Neural cell (in vitro differentiated cells): ENCODE data around the gene CPEB4. TPM values are rescaled to one million over a fixed set of nuclear protein-coding genes. Genes with fewer than 3 reads are reported as not detected.

ENCODE experiments used
- H2AFZ ChIP-seq: fragments of 200-600, 300-800 bp; sonication (generic), shearing (Covaris generic); 2 replicates; pipeline ENCODE4 v1.6.0; 2014; ENCODE audit warnings: low read depth, mild to moderate bottlenecking, antibody characterized with exemption, low read length, moderate library complexity
- H3F3A ChIP-seq: fragments of 200-600 bp; shearing (Covaris generic); 2 replicates; pipeline ENCODE4 v1.6.1; 2016; ENCODE audit warnings: mild to moderate bottlenecking, moderate library complexity, mixed read lengths, antibody characterized with exemption, low read length; ENCODE audit not compliant: insufficient read depth, poor library complexity, severe bottlenecking
- H3K27ac ChIP-seq: fragments of 200-600, 300-800 bp; sonication (generic), shearing (Covaris generic); 2 replicates; pipeline ENCODE4 v1.5.1; 2014; ENCODE audit warnings: mild to moderate bottlenecking, low read length, moderate library complexity
- H3K27me3 ChIP-seq: fragments of 300-800, 200-600 bp; sonication (generic), shearing (Covaris generic); 2 replicates; pipeline ENCODE4 v1.6.0; 2014; ENCODE audit warnings: mild to moderate bottlenecking, low read depth, low read length, moderate library complexity; ENCODE audit not compliant: insufficient read depth
- H3K36me3 ChIP-seq: fragments of 300-800, 200-600 bp; sonication (generic), shearing (Covaris generic); 2 replicates; pipeline ENCODE4 v1.5.1; 2014; ENCODE audit warnings: mild to moderate bottlenecking, antibody characterized with exemption, low read length, moderate library complexity; ENCODE audit not compliant: insufficient read depth
- H3K4me2 ChIP-seq: fragments of 300-800, 200-600 bp; sonication (generic), shearing (Covaris generic); 2 replicates; pipeline ENCODE4 v1.6.0; 2014; ENCODE audit warnings: mild to moderate bottlenecking, low read length
- H3K4me3 ChIP-seq: fragments of 300-800, 200-600 bp; sonication (generic), shearing (Covaris generic); 2 replicates; pipeline ENCODE4 v1.5.1; 2014; ENCODE audit warnings: mild to moderate bottlenecking, low read length, moderate library complexity
- H3K79me2 ChIP-seq: fragments of 200-600 bp; shearing (Covaris generic); replicated peaks from 2 replicates; pipeline ENCODE4 v1.6.0; 2014; ENCODE audit warnings: mild to moderate bottlenecking, low read length, moderate library complexity; ENCODE audit not compliant: insufficient read depth
- H3K9ac ChIP-seq: fragments of 300-800, 200-600 bp; sonication (generic), shearing (Covaris generic); 2 replicates; pipeline ENCODE4 v1.6.1; 2016; ENCODE audit warnings: mild to moderate bottlenecking, low read length, mixed read lengths
- H3K9me2 ChIP-seq: fragments of 200-600 bp; shearing (Covaris generic); 2 replicates; pipeline ENCODE4 v1.6.1; 2016; ENCODE audit warnings: mild to moderate bottlenecking, low read length, mixed read lengths; ENCODE audit not compliant: insufficient read depth
- H3K9me3 ChIP-seq: fragments of 200-600, 300-800 bp; sonication (generic), shearing (Covaris generic); 2 replicates; pipeline ENCODE4 v1.6.1; 2016; ENCODE audit warnings: mild to moderate bottlenecking, mixed run types, low read length, moderate library complexity, mixed read lengths
- H4K20me1 ChIP-seq: fragments of 200-600 bp; shearing (Covaris generic); 2 replicates; pipeline ENCODE4 v1.6.1; 2016; ENCODE audit warnings: mild to moderate bottlenecking, mixed run types; ENCODE audit not compliant: insufficient read depth
- EP300 ChIP-seq: fragments of 450-650 bp; conservative IDR thresholded peaks from 2 replicates; pipeline ENCODE4 v1.6.1; 2014; ENCODE audit warnings: antibody characterized with exemption, mild to moderate bottlenecking, moderate library complexity; ENCODE audit not compliant: poor library complexity, severe bottlenecking
- EZH2 ChIP-seq: fragments of 200-600, 300-800 bp; shearing (Covaris generic), sonication (generic); IDR thresholded peaks from 2 replicates; pipeline ENCODE4 v1.6.1; 2014; ENCODE audit warnings: antibody characterized with exemption, low read length, borderline replicate concordance, mild to moderate bottlenecking; ENCODE audit not compliant: insufficient read depth, poor library complexity, severe bottlenecking
- MXI1 ChIP-seq: fragments of 450-650 bp; conservative IDR thresholded peaks from 2 replicates; pipeline ENCODE4 v1.6.1; 2014; ENCODE audit warnings: antibody characterized with exemption, mild to moderate bottlenecking; ENCODE audit not compliant: poor library complexity, severe bottlenecking
- POLR2AphosphoS5 ChIP-seq: IDR thresholded peaks from 2 replicates; pipeline ENCODE4 v1.6.1; 2012
- RAD21 ChIP-seq: fragments of 450-650 bp; conservative IDR thresholded peaks from 2 replicates; pipeline ENCODE4 v1.6.1; 2014; ENCODE audit warnings: antibody characterized with exemption, mild to moderate bottlenecking, moderate library complexity
- REST ChIP-seq: IDR thresholded peaks from 2 replicates; pipeline ENCODE4 v1.6.1; 2012; ENCODE audit warnings: borderline replicate concordance
- SMC3 ChIP-seq: fragments of 450-650 bp; conservative IDR thresholded peaks from 2 replicates; pipeline ENCODE4 v1.6.1; 2014; ENCODE audit warnings: antibody characterized with exemption, mild to moderate bottlenecking, moderate library complexity; ENCODE audit not compliant: poor library complexity
- TAF1 ChIP-seq: IDR thresholded peaks from 2 replicates; pipeline ENCODE4 v1.6.1; 2012; ENCODE audit warnings: low read depth
- polyA plus RNA-seq: library from polyadenylated mRNA; depleted of rRNA; stranded (reverse); fragments of >200 nt; gene quantifications from 2 replicates; pipeline ENCODE4 v1.2.3, GENCODE V29; 2014
- TF ChIP-seq, protein P1 (sequence below): fragments of 450-650 bp; IDR thresholded peaks from 2 replicates; pipeline ENCODE4 v1.5.1; 2014; ENCODE audit warnings: antibody characterized with exemption, mild to moderate bottlenecking, moderate library complexity; ENCODE audit not compliant: poor library complexity, severe bottlenecking

Gene CPEB4
- polyA plus RNA-seq, 1 donor from 2014 or later = 42.2 TPM

DNA sequence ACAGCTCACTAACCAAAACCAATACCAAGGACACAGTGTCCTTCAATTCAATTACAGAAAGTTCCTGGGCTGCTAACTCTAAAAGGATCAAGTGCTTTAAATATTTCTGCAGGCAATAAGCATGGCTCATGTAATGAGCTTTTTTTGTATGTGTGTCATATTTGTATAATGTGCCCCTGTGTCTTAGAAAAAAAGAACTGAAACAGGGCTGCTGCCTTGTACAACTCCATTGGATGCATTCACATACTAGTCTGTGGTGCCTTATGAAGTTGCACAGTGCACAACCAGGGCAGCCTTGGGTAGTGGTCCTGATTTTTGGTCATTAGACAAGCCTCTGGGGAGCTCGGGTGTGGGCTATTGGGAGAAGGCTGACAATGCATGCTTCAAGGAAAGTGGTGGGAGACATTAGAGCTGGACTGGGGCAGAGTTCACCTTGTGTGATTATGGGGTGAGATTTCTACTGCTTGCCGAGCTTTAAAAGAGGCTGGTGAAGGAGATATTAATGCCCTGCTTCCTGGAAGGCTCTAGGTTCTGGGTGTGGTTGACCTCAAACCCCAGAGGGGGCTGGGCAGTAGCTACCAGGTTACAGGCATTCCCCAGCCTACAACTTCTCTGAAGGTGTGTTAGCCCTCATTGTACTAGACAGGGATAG is 3.6 kb upstream of the CPEB4 start:
- no peaks in the 10 kb centered on the region for H3K9me2 ChIP-seq
- TF ChIP-seq, protein P1, sequence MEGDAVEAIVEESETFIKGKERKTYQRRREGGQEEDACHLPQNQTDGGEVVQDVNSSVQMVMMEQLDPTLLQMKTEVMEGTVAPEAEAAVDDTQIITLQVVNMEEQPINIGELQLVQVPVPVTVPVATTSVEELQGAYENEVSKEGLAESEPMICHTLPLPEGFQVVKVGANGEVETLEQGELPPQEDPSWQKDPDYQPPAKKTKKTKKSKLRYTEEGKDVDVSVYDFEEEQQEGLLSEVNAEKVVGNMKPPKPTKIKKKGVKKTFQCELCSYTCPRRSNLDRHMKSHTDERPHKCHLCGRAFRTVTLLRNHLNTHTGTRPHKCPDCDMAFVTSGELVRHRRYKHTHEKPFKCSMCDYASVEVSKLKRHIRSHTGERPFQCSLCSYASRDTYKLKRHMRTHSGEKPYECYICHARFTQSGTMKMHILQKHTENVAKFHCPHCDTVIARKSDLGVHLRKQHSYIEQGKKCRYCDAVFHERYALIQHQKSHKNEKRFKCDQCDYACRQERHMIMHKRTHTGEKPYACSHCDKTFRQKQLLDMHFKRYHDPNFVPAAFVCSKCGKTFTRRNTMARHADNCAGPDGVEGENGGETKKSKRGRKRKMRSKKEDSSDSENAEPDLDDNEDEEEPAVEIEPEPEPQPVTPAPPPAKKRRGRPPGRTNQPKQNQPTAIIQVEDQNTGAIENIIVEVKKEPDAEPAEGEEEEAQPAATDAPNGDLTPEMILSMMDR = no peak
- no peak for TF ChIP-seq MXI1
- TF ChIP-seq TAF1 = no peak
- TF ChIP-seq POLR2AphosphoS5 = no peak
- no peak for TF ChIP-seq RAD21
- TF ChIP-seq EZH2 = no peak
- no peak for TF ChIP-seq EP300
- TF ChIP-seq SMC3 = no peak
- no peak for TF ChIP-seq REST
- no peaks in the 10 kb centered on the region for H3K27me3 ChIP-seq
- no peak overlapping the region for H3K9ac ChIP-seq
- H4K20me1 ChIP-seq = no peaks in the 10 kb centered on the region
- H3K4me2 ChIP-seq = no peak overlapping the region
- H3F3A ChIP-seq = no peaks in the 10 kb centered on the region
- no peaks in the 10 kb centered on the region for H3K36me3 ChIP-seq
- peaks cover 13% of the 10 kb centered on the region for H3K79me2 ChIP-seq
- no peak overlapping the region for H2AFZ ChIP-seq
- H3K27ac ChIP-seq = no peak overlapping the region
- no peak overlapping the region for H3K4me3 ChIP-seq
- no peaks in the 10 kb centered on the region for H3K9me3 ChIP-seq

DNA sequence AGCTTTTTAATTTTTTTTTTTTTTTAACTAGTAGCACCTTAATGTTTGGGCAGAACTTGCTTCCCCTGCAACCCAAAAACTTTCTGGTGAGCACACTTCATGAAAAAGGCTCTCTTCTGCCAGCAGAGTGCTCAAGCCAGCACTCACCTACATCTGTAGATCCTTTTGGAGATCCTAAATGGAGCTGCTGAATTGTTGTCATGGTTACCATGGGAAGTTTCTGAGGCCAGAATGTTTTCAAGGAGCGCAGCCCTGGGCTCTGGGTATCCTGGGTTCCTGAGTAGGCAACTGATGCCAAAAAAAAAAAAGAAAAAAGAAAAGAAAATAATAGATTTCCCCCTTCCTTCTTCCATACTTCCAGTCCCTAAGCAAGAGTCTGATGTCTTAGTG is 3.1 kb upstream of the CPEB4 start:
- no peak overlapping the region for H3K4me3 ChIP-seq
- H3K27ac ChIP-seq = no peak overlapping the region
- no peaks in the 10 kb centered on the region for H3K36me3 ChIP-seq
- no peaks in the 10 kb centered on the region for H3K27me3 ChIP-seq
- no peaks in the 10 kb centered on the region for H3F3A ChIP-seq
- no peak overlapping the region for H3K9ac ChIP-seq
- no peak overlapping the region for H2AFZ ChIP-seq
- TF ChIP-seq RAD21 (no peak), EZH2 (no peak), POLR2AphosphoS5 (no peak), SMC3 (no peak), TAF1 (no peak), EP300 (no peak)
- TF ChIP-seq, protein P1 = no peak
- H3K4me2 ChIP-seq = no peak overlapping the region
- no peaks in the 10 kb centered on the region for H3K9me2 ChIP-seq
- H3K9me3 ChIP-seq = no peaks in the 10 kb centered on the region
- H4K20me1 ChIP-seq = no peaks in the 10 kb centered on the region
- H3K79me2 ChIP-seq = peaks cover 18% of the 10 kb centered on the region
